Measurements from ENCODE around the gene DGKH. TPM values are rescaled to one million over a fixed set of nuclear protein-coding genes. Genes with fewer than 3 reads are reported as not detected.

Gene DGKH
- total RNA-seq, 4 donors from 2014 or later = 5.7 to 24.0 (median 15.0) TPM

- 66 to 73% methylated on average over 2 of the region's 2 CpGs for WGBS, 2 donors
- intact Hi-C loops (cut with DNase I) = no loop called here
- no peak overlapping the region for H3K27ac ChIP-seq
Observed at GRCh38 chr13:42275098-42275471, 226.6 kb downstream of the DGKH start.

GRCh38 chr13:42275506-42275905 lies 227.1 kb downstream of the DGKH start:
- 88% methylated on average over 4 of the region's 4 CpGs for WGBS, 2 donors
- Histone ChIP-seq H3K4me3 (no peak overlapping the region), H3K27ac (no peak overlapping the region), H3K36me3 (no peaks in the 10 kb centered on the region), H3K27me3 (no peaks in the 10 kb centered on the region), H3K4me1 (peaks cover 11 to 70% (median 18%) of the 10 kb centered on the region in 3 donors), H3K9me3 (no peaks in the 10 kb centered on the region)
- intact Hi-C loops (cut with DNase I) = no loop called here
- DNase-seq = no peak
- no peak for TF ChIP-seq CTCF (IDR thresholded peaks at IDR 0.05)
- no peak for TF ChIP-seq POLR2A (IDR thresholded peaks at IDR 0.05)

More at GRCh38 chr13:42275098-42275471, 226.6 kb downstream of the DGKH start:
- no peak for TF ChIP-seq CTCF (IDR thresholded peaks at IDR 0.05)
- TF ChIP-seq POLR2A (IDR thresholded peaks at IDR 0.05) = peak in 1 of 4 donors; percentile 32
- Histone ChIP-seq H3K4me3 (no peak overlapping the region), H3K4me1 (peaks cover 11 to 66% (median 18%) of the 10 kb centered on the region in 3 donors), H3K9me3 (no peaks in the 10 kb centered on the region), H3K27me3 (no peaks in the 10 kb centered on the region), H3K36me3 (no peaks in the 10 kb centered on the region)
- DNase-seq = no peak

- TF ChIP-seq POLR2A (IDR thresholded peaks at IDR 0.05) (no peak), CTCF (IDR thresholded peaks at IDR 0.05) (no peak)
- intact Hi-C loops (cut with DNase I) = no loop called here
- H3K4me3 ChIP-seq = no peak overlapping the region
- H3K4me1 ChIP-seq = peaks cover 10 to 63% (median 11%) of the 10 kb centered on the region in 3 donors
- no peaks in the 10 kb centered on the region for H3K36me3 ChIP-seq
- DNase-seq = no peak
- H3K9me3 ChIP-seq = no peaks in the 10 kb centered on the region
- WGBS, 2 donors = 83 to 85% methylated on average over 3 of the region's 3 CpGs
- no peaks in the 10 kb centered on the region for H3K27me3 ChIP-seq
- no peak overlapping the region for H3K27ac ChIP-seq
Observed at GRCh38 chr13:42276683-42277082, 228.2 kb downstream of the DGKH start.

- H3K9me3 ChIP-seq = no peaks in the 10 kb centered on the region
- 82% methylated on average over 7 of the region's 7 CpGs for WGBS, 2 donors
- no peak for DNase-seq
- TF ChIP-seq CTCF (IDR thresholded peaks at IDR 0.05) (no peak), POLR2A (IDR thresholded peaks at IDR 0.05) (no peak)
- H3K36me3 ChIP-seq = no peaks in the 10 kb centered on the region
- intact Hi-C loops (cut with DNase I) = no loop called here
- no peaks in the 10 kb centered on the region for H3K27me3 ChIP-seq
- peaks cover 10 to 60% (median 11%) of the 10 kb centered on the region in 3 donors for H3K4me1 ChIP-seq
- no peak overlapping the region for H3K27ac ChIP-seq
- no peak overlapping the region for H3K4me3 ChIP-seq
Observed at GRCh38 chr13:42277618-42278276, 229.3 kb downstream of the DGKH start.

GRCh38 chr13:42279080-42279479 lies 230.6 kb downstream of the DGKH start:
- H3K4me1 ChIP-seq = peaks cover 0 to 47% (median 1%) of the 10 kb centered on the region in 3 donors
- H3K27ac ChIP-seq = no peak overlapping the region
- TF ChIP-seq CTCF (IDR thresholded peaks at IDR 0.05) (no peak), POLR2A (IDR thresholded peaks at IDR 0.05) (no peak)
- H3K9me3 ChIP-seq = no peaks in the 10 kb centered on the region
- no peak for DNase-seq
- 61 to 75% methylated on average over 6 of the region's 6 CpGs for WGBS, 2 donors
- intact Hi-C loops (cut with DNase I) = no loop called here
- no peak overlapping the region for H3K4me3 ChIP-seq
- H3K27me3 ChIP-seq = no peaks in the 10 kb centered on the region
- no peaks in the 10 kb centered on the region for H3K36me3 ChIP-seq
